Activated CD4-positive, alpha-beta T cell treated with anti-CD3 and anti-CD28 coated beads, Interleukin-2, amount 10 ng/mL, durations not matched to agents 7 days and 5 days (primary cell): ENCODE results near the gene ANGEL2. TPM values are rescaled to one million over a fixed set of nuclear protein-coding genes. Genes with fewer than 3 reads are reported as not detected.
"Not testable (repeated sequence)": the region's sequence is repeated elsewhere in the genome, so short reads cannot be mapped to it uniquely, and the experiment has no call there.

Experiments used
- CTCF ChIA-PET: fragments of 350-600 bp; sonication (Branson Sonifier 250); formaldehyde crosslinking; loops from one replicate; lab custom pipeline; 2021; ENCODE audit warnings: antibody characterized with exemption; lab: Charles Lee
- POLR2A ChIA-PET: fragments of 350-600 bp; sonication (Branson Sonifier 250); formaldehyde crosslinking; loops from one replicate; lab custom pipeline; 2021; ENCODE audit warnings: antibody characterized with exemption; lab: Charles Lee
- DNase-seq: peaks from one replicate; pipeline ENCODE4 v3.0.0-alpha.2; 2020
- H3K27ac Mint-ChIP-seq: one replicate; pipeline ENCODE4 v1.8.0; 2021; ENCODE audit warnings: mild to moderate bottlenecking, moderate library complexity, mixed read lengths
- H3K27me3 Mint-ChIP-seq: one replicate; pipeline ENCODE4 v1.8.0; 2021; ENCODE audit warnings: mixed read lengths
- H3K36me3 Mint-ChIP-seq: one replicate; pipeline ENCODE4 v1.8.0; 2021; ENCODE audit warnings: low read depth, mixed read lengths
- H3K4me1 Mint-ChIP-seq: one replicate; pipeline ENCODE4 v1.8.0; 2021; ENCODE audit warnings: mixed read lengths
- H3K4me3 Mint-ChIP-seq: one replicate; pipeline ENCODE4 v1.8.0; 2021; ENCODE audit warnings: mild to moderate bottlenecking, moderate library complexity, mixed read lengths
- H3K9me3 Mint-ChIP-seq: one replicate; pipeline ENCODE4 v1.8.0; 2021; ENCODE audit warnings: mixed read lengths
- total RNA-seq, 2 experiments: library from RNA; stranded (reverse); gene quantifications; one replicate each; pipeline ENCODE4 v1.2.3, GENCODE V29; 2021

ANGEL2 gene
- total RNA-seq, 2 experiments from 2014 or later = 51.8 to 57.7 TPM

- no peaks in the 10 kb centered on the region for H3K9me3 Mint-ChIP-seq
- DNase-seq = no peak
- H3K4me1 Mint-ChIP-seq = peaks cover 35% of the 10 kb centered on the region
- ChIA-PET CTCF (no interaction called here), POLR2A (no interaction called here)
- peaks cover 69% of the 10 kb centered on the region for H3K36me3 Mint-ChIP-seq
- no peaks in the 10 kb centered on the region for H3K27me3 Mint-ChIP-seq
- no peak overlapping the region for H3K4me3 Mint-ChIP-seq
- H3K27ac Mint-ChIP-seq = no peak overlapping the region
Measured at GRCh38 chr1:213008564-213008963, 7.1 kb downstream of the ANGEL2 start.

GRCh38 chr1:213003256-213003655, 12.4 kb downstream of the ANGEL2 start:
- ChIA-PET POLR2A (no interaction called here), CTCF (interaction anchor here (0.6 to 2.0 kb wide), 4 partner anchors 9 to 548 kb away, joined by 3 to 7 read pairs (median 4); no protein-coding TSS in a partner anchor)
- H3K27me3 Mint-ChIP-seq = no peaks in the 10 kb centered on the region
- no peak overlapping the region for H3K4me3 Mint-ChIP-seq
- H3K36me3 Mint-ChIP-seq = peaks cover 57% of the 10 kb centered on the region
- H3K27ac Mint-ChIP-seq = no peak overlapping the region
- H3K4me1 Mint-ChIP-seq = peaks cover 12% of the 10 kb centered on the region
- no peak for DNase-seq
- no peaks in the 10 kb centered on the region for H3K9me3 Mint-ChIP-seq

- ChIA-PET CTCF (interaction anchor here (0.9 to 2.5 kb wide), 14 partner anchors 8 to 538 kb away, joined by 3 to 6 read pairs (median 3); partner anchors contain the start of genes NSL1 and TATDN3), POLR2A (no interaction called here)
- no peak for DNase-seq
- H3K27ac Mint-ChIP-seq = no peak overlapping the region
- peaks cover 3% of the 10 kb centered on the region for H3K4me1 Mint-ChIP-seq
- peaks cover 24% of the 10 kb centered on the region for H3K36me3 Mint-ChIP-seq
- H3K27me3 Mint-ChIP-seq = no peaks in the 10 kb centered on the region
- H3K9me3 Mint-ChIP-seq = no peaks in the 10 kb centered on the region
- H3K4me3 Mint-ChIP-seq = no peak overlapping the region
Measured at GRCh38 chr1:212994926-212995325, 20.7 kb downstream of the ANGEL2 start.

- H3K36me3 Mint-ChIP-seq = peaks cover 21% of the 10 kb centered on the region
- H3K4me3 Mint-ChIP-seq, POLR2A ChIA-PET, H3K27me3 Mint-ChIP-seq, DNase-seq, H3K27ac Mint-ChIP-seq, H3K9me3 Mint-ChIP-seq, H3K4me1 Mint-ChIP-seq: not testable (repeated sequence)
- CTCF ChIA-PET = interaction anchor here (0.9 to 2.5 kb wide), 11 partner anchors 9 to 329 kb away, joined by 3 to 7 read pairs (median 3); partner anchors contain the start of genes NSL1 and TATDN3
Measured at GRCh38 chr1:212993960-212994359, 21.7 kb downstream of the ANGEL2 start.

GRCh38 chr1:212990276-212990675, 25.4 kb downstream of the ANGEL2 start:
- CTCF ChIA-PET = interaction anchor here (1.4 to 2.0 kb wide), 2 partner anchors 11 to 323 kb away, joined by 3 to 5 read pairs; no protein-coding TSS in a partner anchor
- Mint-ChIP-seq H3K27me3 (no peaks in the 10 kb centered on the region), H3K9me3 (no peaks in the 10 kb centered on the region), H3K36me3 (peaks cover 10% of the 10 kb centered on the region), H3K4me1 (no peaks in the 10 kb centered on the region), H3K4me3 (no peak overlapping the region), H3K27ac (no peak overlapping the region)
- POLR2A ChIA-PET = no interaction called here
- no peak for DNase-seq

- H3K27me3 Mint-ChIP-seq = no peaks in the 10 kb centered on the region
- H3K4me1 Mint-ChIP-seq = no peaks in the 10 kb centered on the region
- H3K9me3 Mint-ChIP-seq = no peaks in the 10 kb centered on the region
- H3K36me3 Mint-ChIP-seq = peaks cover 5% of the 10 kb centered on the region
- CTCF ChIA-PET = no interaction called here
- no peak overlapping the region for H3K27ac Mint-ChIP-seq
- H3K4me3 Mint-ChIP-seq = no peak overlapping the region
- POLR2A ChIA-PET = no interaction called here
- no peak for DNase-seq
Measured at GRCh38 chr1:212987702-212988322, 27.9 kb downstream of the ANGEL2 start.

GRCh38 chr1:212986551-212986950, 29.1 kb downstream of the ANGEL2 start:
- DNase-seq = no peak
- ChIA-PET POLR2A (interaction anchor here (0.5 to 0.6 kb wide), 2 partner anchors 64 to 153 kb away, joined by 3 to 4 read pairs; no protein-coding TSS in a partner anchor), CTCF (interaction anchor here (0.5 to 1.3 kb wide), 5 partner anchors 8 to 1343 kb away, joined by 3 to 5 read pairs (median 5); no protein-coding TSS in a partner anchor)
- no peaks in the 10 kb centered on the region for H3K9me3 Mint-ChIP-seq
- H3K36me3 Mint-ChIP-seq = peaks cover 3% of the 10 kb centered on the region
- H3K27ac Mint-ChIP-seq = no peak overlapping the region
- H3K27me3 Mint-ChIP-seq = no peaks in the 10 kb centered on the region
- H3K4me3 Mint-ChIP-seq = no peak overlapping the region
- peaks cover 4% of the 10 kb centered on the region for H3K4me1 Mint-ChIP-seq

GRCh38 chr1:212984522-212985291, 31.0 kb downstream of the ANGEL2 start:
- no peak for DNase-seq
- H3K36me3 Mint-ChIP-seq = peaks cover under 1% of the 10 kb centered on the region
- no peaks in the 10 kb centered on the region for H3K9me3 Mint-ChIP-seq
- H3K27ac Mint-ChIP-seq = no peak overlapping the region
- ChIA-PET POLR2A (no interaction called here), CTCF (interaction anchor here (0.6 to 1.7 kb wide), 6 partner anchors 9 to 189 kb away, joined by 3 to 7 read pairs (median 4); no protein-coding TSS in a partner anchor)
- no peak overlapping the region for H3K4me3 Mint-ChIP-seq
- no peaks in the 10 kb centered on the region for H3K27me3 Mint-ChIP-seq
- H3K4me1 Mint-ChIP-seq = peaks cover 6% of the 10 kb centered on the region

- Mint-ChIP-seq H3K9me3 (no peaks in the 10 kb centered on the region), H3K36me3 (no peaks in the 10 kb centered on the region), H3K4me3 (no peak overlapping the region), H3K4me1 (peaks cover 10% of the 10 kb centered on the region), H3K27me3 (no peaks in the 10 kb centered on the region), H3K27ac (no peak overlapping the region)
- DNase-seq = no peak
- ChIA-PET POLR2A (no interaction called here), CTCF (interaction anchor here (1.2 kb wide), 1 partner anchor 8 kb away, joined by 4 read pairs; no protein-coding TSS in a partner anchor)
Measured at GRCh38 chr1:212983482-212983881, 32.2 kb downstream of the ANGEL2 start.

GRCh38 chr1:212982430-212983152, 33.1 kb downstream of the ANGEL2 start:
- Mint-ChIP-seq H3K4me1 (peaks cover 10% of the 10 kb centered on the region), H3K27me3 (no peaks in the 10 kb centered on the region), H3K36me3 (no peaks in the 10 kb centered on the region), H3K4me3 (no peak overlapping the region), H3K27ac (no peak overlapping the region), H3K9me3 (no peaks in the 10 kb centered on the region)
- no peak for DNase-seq
- ChIA-PET CTCF (interaction anchor here (1.1 to 1.3 kb wide), 2 partner anchors 10 kb away, joined by 3 to 6 read pairs; no protein-coding TSS in a partner anchor), POLR2A (interaction anchor here (0.5 to 0.8 kb wide), 3 partner anchors 22 to 335 kb away, joined by 3 read pairs; no protein-coding TSS in a partner anchor)

GRCh38 chr1:212981571-212982328, 33.9 kb downstream of the ANGEL2 start:
- Mint-ChIP-seq H3K36me3 (no peaks in the 10 kb centered on the region), H3K4me1 (peaks cover 10% of the 10 kb centered on the region), H3K9me3 (no peaks in the 10 kb centered on the region), H3K27me3 (no peaks in the 10 kb centered on the region), H3K4me3 (no peak overlapping the region), H3K27ac (peak overlapping the region; percentile 72)
- ChIA-PET CTCF (interaction anchor here (1.1 to 1.3 kb wide), 2 partner anchors 9 to 11 kb away, joined by 3 to 6 read pairs; no protein-coding TSS in a partner anchor), POLR2A (interaction anchor here (0.5 to 0.8 kb wide), 3 partner anchors 23 to 334 kb away, joined by 3 read pairs; no protein-coding TSS in a partner anchor)
- no peak for DNase-seq
